Lower lobe of right lung (tissue), 2 donors: ENCODE data around the gene MRPS25. TPM values are rescaled to one million over a fixed set of nuclear protein-coding genes. Genes with fewer than 3 reads are reported as not detected.

Experiments used
- ATAC-seq, 2 donors: fragments of 200-7000 bp; cut with Tn5 transposase; one replicate each; pipeline ENCODE4 v1.9.1; 2020 to 2022; ENCODE audit warnings: mild to moderate bottlenecking in 2 of 2, moderate library complexity in 2 of 2
- DNase-seq: peaks from one replicate; pipeline ENCODE4 v3.0.0-alpha.2; 2020
- H3K27ac ChIP-seq: fragments of 200-600 bp; one replicate; pipeline ENCODE4 v1.8.0; 2022
- H3K27me3 ChIP-seq: fragments of 200-600 bp; one replicate; pipeline ENCODE4 v1.8.0; 2022; ENCODE audit warnings: low read depth
- H3K36me3 ChIP-seq: fragments of 200-600 bp; one replicate; pipeline ENCODE4 v1.8.0; 2022; ENCODE audit warnings: mild to moderate bottlenecking
- H3K4me1 ChIP-seq: fragments of 200-600 bp; one replicate; pipeline ENCODE4 v1.8.0; 2022
- H3K4me3 ChIP-seq: fragments of 200-600 bp; one replicate; pipeline ENCODE4 v1.8.0; 2022; ENCODE audit warnings: mild to moderate bottlenecking
- H3K9me3 ChIP-seq: fragments of 200-600 bp; one replicate; pipeline ENCODE4 v1.8.0; 2022
- CTCF ChIP-seq: fragments of 200-600 bp; IDR thresholded peaks from one replicate; pipeline ENCODE4 v1.8.0; 2022; ENCODE audit warnings: antibody characterized with exemption, mild to moderate bottlenecking
- intact Hi-C: fragments of 100-400 bp; cut with DNase I; formaldehyde crosslinking; loops from one replicate; pipeline ENCODE4 v1.11.0; 2022
- total RNA-seq: library from RNA; stranded (reverse); fragmentation: NEBNext Ultra II Directional; extraction: Animal tissue kit (Norgen Biotek cat#: 25700); gene quantifications from one replicate; pipeline ENCODE4 v1.2.1, GENCODE V29; 2021
- donor health status: DM: no; HTN: yes; CAD: no; lungs with severe emphysema.

The MRPS25 gene
- total RNA-seq, 1 donor from 2014 or later = 73.5 TPM

- peak; percentile 85 to 88 for ATAC-seq
- Histone ChIP-seq H3K27me3 (no peaks in the 10 kb centered on the region), H3K4me3 (no peak overlapping the region), H3K27ac (no peak overlapping the region), H3K4me1 (no peaks in the 10 kb centered on the region), H3K36me3 (peaks cover 73% of the 10 kb centered on the region), H3K9me3 (no peaks in the 10 kb centered on the region)
- intact Hi-C loops = no loop called here
- peak; percentile 53 for DNase-seq
- peak; percentile 53 for TF ChIP-seq CTCF
These were observed 13.6 kb downstream of the MRPS25 start for GRCh38 chr3:15051531-15051930.

GRCh38 chr3:15050405-15051092, 14.6 kb downstream of the MRPS25 start:
- no peak for TF ChIP-seq CTCF
- Histone ChIP-seq H3K36me3 (peaks cover 78% of the 10 kb centered on the region), H3K27ac (no peak overlapping the region), H3K27me3 (no peaks in the 10 kb centered on the region), H3K4me3 (no peak overlapping the region), H3K4me1 (no peaks in the 10 kb centered on the region), H3K9me3 (no peaks in the 10 kb centered on the region)
- no peak for DNase-seq
- ATAC-seq = no peak
- intact Hi-C loops = no loop called here

GRCh38 chr3:15049584-15049983, 15.5 kb downstream of the MRPS25 start:
- intact Hi-C loops = no loop called here
- H3K36me3 ChIP-seq = peaks cover 88% of the 10 kb centered on the region
- H3K4me3 ChIP-seq = no peak overlapping the region
- H3K27me3 ChIP-seq = no peaks in the 10 kb centered on the region
- ATAC-seq (no peak), DNase-seq (no peak)
- H3K9me3 ChIP-seq = no peaks in the 10 kb centered on the region
- H3K4me1 ChIP-seq = peaks cover 2% of the 10 kb centered on the region
- no peak overlapping the region for H3K27ac ChIP-seq
- TF ChIP-seq CTCF = no peak

GRCh38 chr3:15045667-15046066, 19.4 kb downstream of the MRPS25 start:
- peaks cover 100% of the 10 kb centered on the region for H3K36me3 ChIP-seq

GRCh38 chr3:15044326-15044725, 20.8 kb downstream of the MRPS25 start:
- Histone ChIP-seq H3K27me3 (no peaks in the 10 kb centered on the region), H3K4me1 (peaks cover 9% of the 10 kb centered on the region), H3K4me3 (no peak overlapping the region), H3K36me3 (peaks cover 100% of the 10 kb centered on the region), H3K27ac (no peak overlapping the region), H3K9me3 (no peaks in the 10 kb centered on the region)
- TF ChIP-seq CTCF = no peak
- intact Hi-C loops = no loop called here
- no peak for ATAC-seq
- no peak for DNase-seq

More at GRCh38 chr3:15045667-15046066, 19.4 kb downstream of the MRPS25 start:
- Histone ChIP-seq H3K27ac (no peak overlapping the region), H3K4me1 (peaks cover 9% of the 10 kb centered on the region), H3K27me3 (no peaks in the 10 kb centered on the region), H3K9me3 (no peaks in the 10 kb centered on the region), H3K4me3 (no peak overlapping the region)
- TF ChIP-seq CTCF = no peak
- intact Hi-C loops = no loop called here
- DNase-seq = no peak
- no peak for ATAC-seq
